Skin epidermis (tissue), 12 donors: ENCODE measurements around the gene PPP1R3F.

ENCODE experiments used
- H3K27ac ChIP-seq, 21 experiments: fragments of 200-600 bp; sonication (generic) in 11 of 21; one replicate each; pipeline ENCODE4 v1.5.0; 2020; ENCODE audit warnings: mild to moderate bottlenecking in 3 of 21, inconsistent platforms in 2 of 21, moderate library complexity in 2 of 21
- H3K4me3 ChIP-seq, 7 experiments: fragments of 200-600 bp; sonication (generic) in 2 of 7; one replicate each; pipeline ENCODE4 v1.5.0; 2020; ENCODE audit warnings: inconsistent platforms in 2 of 7, mild to moderate bottlenecking in 2 of 7, moderate library complexity in 1 of 7

PPP1R3F gene

GRCh38 chrX:49268702-49269009, 937 bp upstream of the PPP1R3F start:
- peak overlapping the region; percentile 31 to 95 (median 86) for H3K27ac ChIP-seq

GRCh38 chrX:49269010-49269766, 405 bp upstream of the PPP1R3F start:
- H3K4me3 ChIP-seq, result peak overlapping the region; percentile 52 to 79 (median 58)
- H3K27ac ChIP-seq, result peak overlapping the region; percentile 31 to 95 (median 89)

More at GRCh38 chrX:49268702-49269009, 937 bp upstream of the PPP1R3F start:
- peak overlapping the region; percentile 25 to 79 (median 58) for H3K4me3 ChIP-seq

- Histone ChIP-seq H3K4me3 (peak overlapping the region; percentile 52 to 79 (median 58)), H3K27ac (peak overlapping the region; percentile 81 to 95 (median 89))
Observed at GRCh38 chrX:49270249-49270921, 792 bp downstream of the PPP1R3F start.

- no peak overlapping the region for H3K4me3 ChIP-seq
- peak overlapping the region in 10 of 21 experiments; percentile 26 to 95 (median 74) for H3K27ac ChIP-seq
Observed at GRCh38 chrX:49271341-49271740, 1.7 kb downstream of the PPP1R3F start.

- H3K27ac ChIP-seq, result peak overlapping the region in 11 of 21 experiments; percentile 10 to 92 (median 55)
- no peak overlapping the region for H3K4me3 ChIP-seq
Observed at GRCh38 chrX:49272421-49272820, 2.8 kb downstream of the PPP1R3F start.

- Histone ChIP-seq H3K4me3 (no peak overlapping the region), H3K27ac (peak overlapping the region in 6 of 21 experiments; percentile 35 to 92 (median 72))
Observed at GRCh38 chrX:49273181-49273727, 3.7 kb downstream of the PPP1R3F start.

GRCh38 chrX:49276207-49276606, 6.6 kb downstream of the PPP1R3F start:
- H3K4me3 ChIP-seq, result no peak overlapping the region
- peak overlapping the region in 2 of 21 experiments; percentile 37 to 51 for H3K27ac ChIP-seq

GRCh38 chrX:49276671-49277534, 7.3 kb downstream of the PPP1R3F start:
- peak overlapping the region in 7 of 21 experiments; percentile 11 to 55 (median 26) for H3K27ac ChIP-seq
- no peak overlapping the region for H3K4me3 ChIP-seq

- no peak overlapping the region for H3K4me3 ChIP-seq
Observed at GRCh38 chrX:49277535-49277830, 7.9 kb downstream of the PPP1R3F start.

GRCh38 chrX:49278081-49278480, 8.5 kb downstream of the PPP1R3F start:
- H3K27ac ChIP-seq, result peak overlapping the region in 4 of 21 experiments; percentile 11 to 24 (median 20)
- H3K4me3 ChIP-seq, result no peak overlapping the region

More at GRCh38 chrX:49277535-49277830, 7.9 kb downstream of the PPP1R3F start:
- peak overlapping the region in 5 of 21 experiments; percentile 18 to 55 (median 37) for H3K27ac ChIP-seq

GRCh38 chrX:49282647-49283011, 13.0 kb downstream of the PPP1R3F start:
- no peak overlapping the region for H3K27ac ChIP-seq

GRCh38 chrX:49284212-49284611, 14.6 kb downstream of the PPP1R3F start:
- Histone ChIP-seq H3K4me3 (no peak overlapping the region), H3K27ac (no peak overlapping the region)

More at GRCh38 chrX:49282647-49283011, 13.0 kb downstream of the PPP1R3F start:
- H3K4me3 ChIP-seq, result no peak overlapping the region

GRCh38 chrX:49286136-49286535, 16.5 kb downstream of the PPP1R3F start:
- no peak overlapping the region for H3K27ac ChIP-seq

GRCh38 chrX:49286581-49286980, 17.0 kb downstream of the PPP1R3F start:
- H3K27ac ChIP-seq, result no peak overlapping the region
- H3K4me3 ChIP-seq, result no peak overlapping the region

More at GRCh38 chrX:49286136-49286535, 16.5 kb downstream of the PPP1R3F start:
- no peak overlapping the region for H3K4me3 ChIP-seq

- Histone ChIP-seq H3K27ac (no peak overlapping the region), H3K4me3 (no peak overlapping the region)
Observed at GRCh38 chrX:49287665-49288064, 18.1 kb downstream of the PPP1R3F start.

- H3K27ac ChIP-seq, result no peak overlapping the region
- H3K4me3 ChIP-seq, result no peak overlapping the region
Observed at GRCh38 chrX:49290215-49290614, 20.6 kb downstream of the PPP1R3F start.

- H3K4me3 ChIP-seq, result no peak overlapping the region
- no peak overlapping the region for H3K27ac ChIP-seq
Observed at GRCh38 chrX:49291615-49292337, 22.2 kb downstream of the PPP1R3F start.

GRCh38 chrX:49292400-49293362, 23.1 kb downstream of the PPP1R3F start:
- Histone ChIP-seq H3K27ac (no peak overlapping the region), H3K4me3 (no peak overlapping the region)
